GM18511 (cell line): Measurements from ENCODE around the gene MSLN.
"Not testable (repeated sequence)": the region's sequence is repeated elsewhere in the genome, so short reads cannot be mapped to it uniquely, and the experiment has no call there.

Experiments used
- ATAC-seq: cut with Tn5 transposase; IDR thresholded peaks from one replicate; pipeline ENCODE4 v1.9.1; 2021; ENCODE audit warnings: mild to moderate bottlenecking, moderate library complexity; ENCODE audit not compliant: unreplicated experiment

Gene MSLN

GRCh38 chr16:770411-770810 lies 9.9 kb downstream of the MSLN start:
- ATAC-seq, result no peak

GRCh38 chr16:772959-773358 lies 12.4 kb downstream of the MSLN start:
- no peak for ATAC-seq

- ATAC-seq, result no peak
Measured at GRCh38 chr16:774086-775001, 13.8 kb downstream of the MSLN start.

- no peak for ATAC-seq
Measured at GRCh38 chr16:775236-775796, 14.8 kb downstream of the MSLN start.

GRCh38 chr16:776298-776697 lies 15.8 kb downstream of the MSLN start:
- not testable (repeated sequence) for ATAC-seq

- no peak for ATAC-seq
Measured at GRCh38 chr16:776824-777223, 16.3 kb downstream of the MSLN start.

- ATAC-seq, result no peak
Measured at GRCh38 chr16:777826-778225, 17.3 kb downstream of the MSLN start.

- ATAC-seq, result no peak
Measured at GRCh38 chr16:778447-778846, 17.9 kb downstream of the MSLN start.

GRCh38 chr16:778909-779527 lies 18.5 kb downstream of the MSLN start:
- ATAC-seq, result no peak

GRCh38 chr16:779561-779960 lies 19.0 kb downstream of the MSLN start:
- no peak for ATAC-seq

GRCh38 chr16:780296-780695 lies 19.8 kb downstream of the MSLN start:
- no peak for ATAC-seq

GRCh38 chr16:781346-782010 lies 20.9 kb downstream of the MSLN start:
- ATAC-seq, result no peak

GRCh38 chr16:782258-782657 lies 21.7 kb downstream of the MSLN start:
- ATAC-seq, result no peak

- no peak for ATAC-seq
Measured at GRCh38 chr16:782766-783403, 22.4 kb downstream of the MSLN start.

- ATAC-seq, result no peak
Measured at GRCh38 chr16:783404-784161, 23.0 kb downstream of the MSLN start.

- no peak for ATAC-seq
Measured at GRCh38 chr16:784431-784830, 23.9 kb downstream of the MSLN start.

- ATAC-seq, result no peak
Measured at GRCh38 chr16:785563-786535, 25.3 kb downstream of the MSLN start.

- ATAC-seq, result no peak
Measured at GRCh38 chr16:787321-787966, 26.9 kb downstream of the MSLN start.

GRCh38 chr16:787978-788398 lies 27.5 kb downstream of the MSLN start, which contains the start of gene RPUSD1:
RPUSD1 (minus strand) TSS chr16:788381; CDS start chr16:787737, 644 bp downstream.
- ATAC-seq, result peak; percentile 34
